ENCODE data around the gene ZNG1F.
"Not testable (repeated sequence)": the region's sequence is repeated elsewhere in the genome, so short reads cannot be mapped to it uniquely, and the experiment has no call there.

DNA sequence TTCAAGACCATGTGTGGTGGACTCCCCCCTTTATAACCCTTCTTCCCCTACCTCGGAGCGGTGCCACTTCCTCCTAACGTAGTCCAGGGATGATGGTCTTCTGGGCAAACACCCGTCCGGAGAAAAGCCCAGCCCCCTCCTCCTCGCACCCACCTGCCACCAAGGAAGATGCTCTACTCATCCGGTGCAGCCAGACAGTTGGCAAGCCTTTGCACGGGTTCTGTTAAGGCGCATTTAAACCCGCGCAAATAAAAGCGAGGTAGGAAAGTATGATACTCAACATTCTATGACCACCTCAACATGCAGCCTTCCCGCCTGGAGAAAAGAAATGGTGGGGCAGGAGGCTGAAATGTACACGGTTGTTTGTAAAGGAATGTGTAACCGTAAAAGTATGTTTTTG is 60.5 kb downstream of the ZNG1F start, which contains the start of gene FOXD4L6:
- TF ChIP-seq, protein P1, sequence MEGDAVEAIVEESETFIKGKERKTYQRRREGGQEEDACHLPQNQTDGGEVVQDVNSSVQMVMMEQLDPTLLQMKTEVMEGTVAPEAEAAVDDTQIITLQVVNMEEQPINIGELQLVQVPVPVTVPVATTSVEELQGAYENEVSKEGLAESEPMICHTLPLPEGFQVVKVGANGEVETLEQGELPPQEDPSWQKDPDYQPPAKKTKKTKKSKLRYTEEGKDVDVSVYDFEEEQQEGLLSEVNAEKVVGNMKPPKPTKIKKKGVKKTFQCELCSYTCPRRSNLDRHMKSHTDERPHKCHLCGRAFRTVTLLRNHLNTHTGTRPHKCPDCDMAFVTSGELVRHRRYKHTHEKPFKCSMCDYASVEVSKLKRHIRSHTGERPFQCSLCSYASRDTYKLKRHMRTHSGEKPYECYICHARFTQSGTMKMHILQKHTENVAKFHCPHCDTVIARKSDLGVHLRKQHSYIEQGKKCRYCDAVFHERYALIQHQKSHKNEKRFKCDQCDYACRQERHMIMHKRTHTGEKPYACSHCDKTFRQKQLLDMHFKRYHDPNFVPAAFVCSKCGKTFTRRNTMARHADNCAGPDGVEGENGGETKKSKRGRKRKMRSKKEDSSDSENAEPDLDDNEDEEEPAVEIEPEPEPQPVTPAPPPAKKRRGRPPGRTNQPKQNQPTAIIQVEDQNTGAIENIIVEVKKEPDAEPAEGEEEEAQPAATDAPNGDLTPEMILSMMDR (IDR thresholded peaks at IDR 0.05; ENCODE audit: low read length): not testable (repeated sequence)
- TF ChIP-seq EZH2 (IDR thresholded peaks at IDR 0.05; ENCODE audit: borderline replicate concordance, low read length): not testable (repeated sequence)
